Measurements from ENCODE around the gene OR13C9. TPM values are rescaled to one million over a fixed set of nuclear protein-coding genes. Genes with fewer than 3 reads are reported as not detected.

OR13C9 gene
- total and polyA plus RNA-seq, 2 donors (not counting 3 experiments of a cell fraction or from before 2014, with no cell fraction given): not detected

GRCh38 chr9:104577263-104577662 is 40.7 kb downstream of the OR13C9 start:
- Histone ChIP-seq H3K27me3 (ENCODE audit: control insufficient read depth in 2 of 2, insufficient read depth in 2 of 2, low read length in 2 of 2) (no peaks in the 10 kb centered on the region), H2AFZ (ENCODE audit: low read depth, low read length) (no peak overlapping the region), H3K36me3 (ENCODE audit: control insufficient read depth in 2 of 2, extremely low read depth in 1 of 2, insufficient read depth in 2 of 2, low read length in 2 of 2) (no peaks in the 10 kb centered on the region), H3K4me3 (replicated peaks in 1 of 3; ENCODE audit: insufficient read depth in 1 of 3, low read depth in 1 of 3, low read length in 3 of 3) (no peak overlapping the region), H3K9me3 (replicated peaks; ENCODE audit: control insufficient read depth, insufficient read depth, low read length) (no peaks in the 10 kb centered on the region), H3K4me2 (ENCODE audit: insufficient read depth, low read length) (no peak overlapping the region), H3K9ac (replicated peaks; ENCODE audit: extremely low read depth, insufficient read depth, low read length) (no peak overlapping the region), H3K27ac (ENCODE audit: insufficient read depth, low read depth, low read length) (no peak overlapping the region), H4K20me1 (replicated peaks; ENCODE audit: control insufficient read depth, extremely low read depth, insufficient read depth, low read length) (no peaks in the 10 kb centered on the region), H3K4me1 (ENCODE audit: control insufficient read depth, extremely low read depth, insufficient read depth, low read length) (no peaks in the 10 kb centered on the region), H3K9me1 (replicated peaks; ENCODE audit: control insufficient read depth, extremely low read depth, insufficient read depth, low read length) (no peaks in the 10 kb centered on the region), H3K79me2 (ENCODE audit: control insufficient read depth, insufficient read depth, low read length) (no peaks in the 10 kb centered on the region)
- no peak for FAIRE-seq
- CTCF ChIA-PET: no interaction called here
- intact Hi-C loops (cut with micrococcal nuclease): no loop called here
- POLR2A ChIA-PET: no interaction called here
- TF ChIP-seq CTCF (IDR thresholded peaks at IDR 0.05; ENCODE audit: extremely low read depth in 1 of 2, insufficient read depth in 1 of 2, low read depth in 1 of 2, low read length in 2 of 2): no peak
- no peak for TF ChIP-seq GATA2 (IDR thresholded peaks at IDR 0.05; ENCODE audit: insufficient read depth, insufficient read length, low read depth, low read length)
- TF ChIP-seq MYC (IDR thresholded peaks at IDR 0.05; ENCODE audit: low read depth, low read length): no peak
- TF ChIP-seq JUN (IDR thresholded peaks at IDR 0.05; ENCODE audit: borderline replicate concordance, insufficient read depth, insufficient read length, low read depth): no peak
- TF ChIP-seq POLR2AphosphoS5 (IDR thresholded peaks at IDR 0.05; ENCODE audit: insufficient read depth, low read depth, low read length): no peak
- dilution Hi-C loops (cut with MboI; ENCODE audit: extremely low pct_ligation_motif_present, low sequenced_read_pairs): no loop called here
- BruUV-seq (replicated peaks): no TSS peak
- no peak for DNase-seq (ENCODE audit: low read depth, low spot score)

GRCh38 chr9:104575456-104575855 is 42.5 kb downstream of the OR13C9 start:
- no peaks in the 10 kb centered on the region for H3K79me2 ChIP-seq (ENCODE audit: control insufficient read depth, insufficient read depth, low read length)
- DNase-seq (ENCODE audit: low read depth, low spot score) (no peak), FAIRE-seq (no peak)
- H3K9me3 ChIP-seq (replicated peaks; ENCODE audit: control insufficient read depth, insufficient read depth, low read length): no peaks in the 10 kb centered on the region
- no peaks in the 10 kb centered on the region for H3K4me1 ChIP-seq (ENCODE audit: control insufficient read depth, extremely low read depth, insufficient read depth, low read length)
- BruUV-seq (replicated peaks): no TSS peak
- no peak overlapping the region for H2AFZ ChIP-seq (ENCODE audit: low read depth, low read length)
- ChIA-PET POLR2A (no interaction called here), CTCF (no interaction called here)
- no peaks in the 10 kb centered on the region for H4K20me1 ChIP-seq (replicated peaks; ENCODE audit: control insufficient read depth, extremely low read depth, insufficient read depth, low read length)
- intact Hi-C loops (cut with micrococcal nuclease): no loop called here
- no peak overlapping the region for H3K4me3 ChIP-seq (replicated peaks in 1 of 3; ENCODE audit: insufficient read depth in 1 of 3, low read depth in 1 of 3, low read length in 3 of 3)
- H3K9ac ChIP-seq (replicated peaks; ENCODE audit: extremely low read depth, insufficient read depth, low read length): no peak overlapping the region
- no peaks in the 10 kb centered on the region for H3K27me3 ChIP-seq (ENCODE audit: control insufficient read depth in 2 of 2, insufficient read depth in 2 of 2, low read length in 2 of 2)
- H3K9me1 ChIP-seq (replicated peaks; ENCODE audit: control insufficient read depth, extremely low read depth, insufficient read depth, low read length): no peaks in the 10 kb centered on the region
- no peak overlapping the region for H3K4me2 ChIP-seq (ENCODE audit: insufficient read depth, low read length)
- H3K36me3 ChIP-seq (ENCODE audit: control insufficient read depth in 2 of 2, extremely low read depth in 1 of 2, insufficient read depth in 2 of 2, low read length in 2 of 2): no peaks in the 10 kb centered on the region
- no peak overlapping the region for H3K27ac ChIP-seq (ENCODE audit: insufficient read depth, low read depth, low read length)
- no peak for TF ChIP-seq CTCF (IDR thresholded peaks at IDR 0.05; ENCODE audit: extremely low read depth in 1 of 2, insufficient read depth in 1 of 2, low read depth in 1 of 2, low read length in 2 of 2)
- TF ChIP-seq POLR2A (IDR thresholded peaks at IDR 0.05; ENCODE audit: low read depth, low read length): no peak
- TF ChIP-seq GATA2 (IDR thresholded peaks at IDR 0.05; ENCODE audit: insufficient read depth, insufficient read length, low read depth, low read length): no peak
- no peak for TF ChIP-seq MAX (IDR thresholded peaks at IDR 0.05; ENCODE audit: insufficient read depth, insufficient read length)
- no peak for TF ChIP-seq MYC (IDR thresholded peaks at IDR 0.05; ENCODE audit: low read depth, low read length)
- no peak for TF ChIP-seq EZH2 (IDR thresholded peaks at IDR 0.05; ENCODE audit: borderline replicate concordance, low read depth, low read length, severe bottlenecking)
- no peak for TF ChIP-seq JUN (IDR thresholded peaks at IDR 0.05; ENCODE audit: borderline replicate concordance, insufficient read depth, insufficient read length, low read depth)
- TF ChIP-seq FOS (IDR thresholded peaks at IDR 0.05; ENCODE audit: borderline replicate concordance, insufficient read depth, low read length): no peak
- TF ChIP-seq POLR2AphosphoS5 (IDR thresholded peaks at IDR 0.05; ENCODE audit: insufficient read depth, low read depth, low read length): no peak
- dilution Hi-C loops (cut with MboI; ENCODE audit: extremely low pct_ligation_motif_present, low sequenced_read_pairs): no loop called here

Measured in endothelial cell of umbilical vein (primary cell).